ENCODE measurements around the gene COL11A2. TPM values are rescaled to one million over a fixed set of nuclear protein-coding genes. Genes with fewer than 3 reads are reported as not detected.

The COL11A2 gene
- total RNA-seq, 6 experiments from 2014 or later: 0.15 to 0.69 (median 0.38) TPM

- H3K36me3 Mint-ChIP-seq (ENCODE audit: low read depth): no peaks in the 10 kb centered on the region
- no peaks in the 10 kb centered on the region for H3K9me3 Mint-ChIP-seq
- H3K27ac Mint-ChIP-seq: no peak overlapping the region
- H3K27me3 Mint-ChIP-seq (ENCODE audit: insufficient read depth): peaks cover 53% of the 10 kb centered on the region
- TF ChIP-seq, protein P1, sequence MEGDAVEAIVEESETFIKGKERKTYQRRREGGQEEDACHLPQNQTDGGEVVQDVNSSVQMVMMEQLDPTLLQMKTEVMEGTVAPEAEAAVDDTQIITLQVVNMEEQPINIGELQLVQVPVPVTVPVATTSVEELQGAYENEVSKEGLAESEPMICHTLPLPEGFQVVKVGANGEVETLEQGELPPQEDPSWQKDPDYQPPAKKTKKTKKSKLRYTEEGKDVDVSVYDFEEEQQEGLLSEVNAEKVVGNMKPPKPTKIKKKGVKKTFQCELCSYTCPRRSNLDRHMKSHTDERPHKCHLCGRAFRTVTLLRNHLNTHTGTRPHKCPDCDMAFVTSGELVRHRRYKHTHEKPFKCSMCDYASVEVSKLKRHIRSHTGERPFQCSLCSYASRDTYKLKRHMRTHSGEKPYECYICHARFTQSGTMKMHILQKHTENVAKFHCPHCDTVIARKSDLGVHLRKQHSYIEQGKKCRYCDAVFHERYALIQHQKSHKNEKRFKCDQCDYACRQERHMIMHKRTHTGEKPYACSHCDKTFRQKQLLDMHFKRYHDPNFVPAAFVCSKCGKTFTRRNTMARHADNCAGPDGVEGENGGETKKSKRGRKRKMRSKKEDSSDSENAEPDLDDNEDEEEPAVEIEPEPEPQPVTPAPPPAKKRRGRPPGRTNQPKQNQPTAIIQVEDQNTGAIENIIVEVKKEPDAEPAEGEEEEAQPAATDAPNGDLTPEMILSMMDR (IDR thresholded peaks at IDR 0.05): no peak
- DNase-seq: no peak
- H3K4me3 Mint-ChIP-seq: no peak overlapping the region
- H3K4me1 Mint-ChIP-seq (ENCODE audit: low read depth): no peaks in the 10 kb centered on the region; the same call in 1 of the 2 replicates
Measured at GRCh38 chr6:33116841-33117711, 75.2 kb downstream of the COL11A2 start.

GRCh38 chr6:33116417-33116816, 75.8 kb downstream of the COL11A2 start:
- Mint-ChIP-seq H3K27ac (no peak overlapping the region), H3K9me3 (no peaks in the 10 kb centered on the region), H3K4me1 (ENCODE audit: low read depth) (no peaks in the 10 kb centered on the region; the same call in 1 of the 2 replicates), H3K27me3 (ENCODE audit: insufficient read depth) (peaks cover 47% of the 10 kb centered on the region), H3K36me3 (ENCODE audit: low read depth) (no peaks in the 10 kb centered on the region), H3K4me3 (no peak overlapping the region)
- DNase-seq: no peak
- TF ChIP-seq, protein P1 (IDR thresholded peaks at IDR 0.05): no peak

GRCh38 chr6:33114406-33114805, 77.9 kb downstream of the COL11A2 start:
- Mint-ChIP-seq H3K9me3 (no peaks in the 10 kb centered on the region), H3K27ac (no peak overlapping the region), H3K36me3 (ENCODE audit: low read depth) (no peaks in the 10 kb centered on the region), H3K4me3 (no peak overlapping the region), H3K27me3 (ENCODE audit: insufficient read depth) (peaks cover 47% of the 10 kb centered on the region), H3K4me1 (ENCODE audit: low read depth) (no peaks in the 10 kb centered on the region; the same call in 1 of the 2 replicates)
- TF ChIP-seq, protein P1 (IDR thresholded peaks at IDR 0.05): no peak
- no peak for DNase-seq

DNA sequence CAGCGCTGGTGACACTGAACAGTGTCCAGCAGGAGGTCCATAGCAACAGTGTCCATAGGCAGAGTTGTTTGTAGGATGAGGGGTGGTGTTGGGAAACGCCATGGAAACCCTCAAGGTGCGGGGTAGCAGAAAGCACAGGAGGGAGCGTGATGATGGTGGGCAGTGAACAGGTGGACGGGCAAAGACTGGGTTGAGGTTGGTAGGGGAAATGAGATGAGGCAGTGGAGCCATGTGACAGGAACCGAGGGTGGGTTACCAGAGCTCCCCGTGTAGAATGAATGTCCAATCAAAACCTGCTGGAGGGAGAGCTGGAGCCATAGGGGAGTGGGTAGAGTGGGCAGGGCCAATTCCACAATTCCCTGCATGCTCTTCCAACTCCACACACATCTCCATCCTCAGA, 78.5 kb downstream of the COL11A2 start:
- no peaks in the 10 kb centered on the region for H3K36me3 Mint-ChIP-seq (ENCODE audit: low read depth)
- TF ChIP-seq, protein P1 (IDR thresholded peaks at IDR 0.05): no peak
- H3K27me3 Mint-ChIP-seq (ENCODE audit: insufficient read depth): peaks cover 46% of the 10 kb centered on the region
- H3K4me3 Mint-ChIP-seq: no peak overlapping the region
- H3K4me1 Mint-ChIP-seq (ENCODE audit: low read depth): no peaks in the 10 kb centered on the region; the same call in 1 of the 2 replicates
- no peaks in the 10 kb centered on the region for H3K9me3 Mint-ChIP-seq
- no peak for DNase-seq
- no peak overlapping the region for H3K27ac Mint-ChIP-seq

Small RNAs within 50 kb of the gene (microRNA-seq; reads per million reads assigned to microRNA genes)
- gene MIR219A1: 6.2 reads per million

Other genes with a start within 250 kb of the COL11A2 start
- 1 to 10 TPM; 2.0 to 3.1 (median 2.2) TPM for gene HLA-DMA, start 239.4 kb downstream of the COL11A2 start, total RNA-seq (2021; fragmentation: NEBNext Ultra II Directional; extraction: Animal tissue kit (Norgen Biotek cat#: 25700))
- gene BRD2, start 223.9 kb downstream of the COL11A2 start, total RNA-seq (2021; fragmentation: NEBNext Ultra II Directional; extraction: Animal tissue kit (Norgen Biotek cat#: 25700)): 100 to 1,000 TPM; 147 to 163 (median 157) TPM
- not detected for gene HLA-DOA, start 182.9 kb downstream of the COL11A2 start, total RNA-seq (2021; fragmentation: NEBNext Ultra II Directional; extraction: Animal tissue kit (Norgen Biotek cat#: 25700))
- 1 to 10 TPM in 5 of 6 experiments, under 1 TPM in 1; 0.94 to 3.8 (median 1.9) TPM for gene HLA-DPA1, start 118.8 kb downstream of the COL11A2 start, total RNA-seq (2021; fragmentation: NEBNext Ultra II Directional; extraction: Animal tissue kit (Norgen Biotek cat#: 25700))
- 1 to 10 TPM; 1.6 to 4.8 (median 1.9) TPM for gene HLA-DPB1, start 116.5 kb downstream of the COL11A2 start, total RNA-seq (2021; fragmentation: NEBNext Ultra II Directional; extraction: Animal tissue kit (Norgen Biotek cat#: 25700))
- gene RXRB, start 8.2 kb upstream of the COL11A2 start, total RNA-seq (2021; fragmentation: NEBNext Ultra II Directional; extraction: Animal tissue kit (Norgen Biotek cat#: 25700)): 10 to 100 TPM; 37.3 to 41.6 (median 38.3) TPM
- gene SLC39A7, start 8.4 kb upstream of the COL11A2 start, total RNA-seq (2021; fragmentation: NEBNext Ultra II Directional; extraction: Animal tissue kit (Norgen Biotek cat#: 25700)): 100 to 1,000 TPM; 215 to 240 (median 225) TPM
- 1 to 10 TPM in 2 of 6 experiments, under 1 TPM in 4; 0.39 to 1.2 (median 0.73) TPM for gene HSD17B8, start 12.2 kb upstream of the COL11A2 start, total RNA-seq (2021; fragmentation: NEBNext Ultra II Directional; extraction: Animal tissue kit (Norgen Biotek cat#: 25700))
- 10 to 100 TPM; 43.4 to 55.1 (median 52.1) TPM for gene RING1, start 16.0 kb upstream of the COL11A2 start, total RNA-seq (2021; fragmentation: NEBNext Ultra II Directional; extraction: Animal tissue kit (Norgen Biotek cat#: 25700))
- gene VPS52, start 79.4 kb upstream of the COL11A2 start, total RNA-seq (2021; fragmentation: NEBNext Ultra II Directional; extraction: Animal tissue kit (Norgen Biotek cat#: 25700)): 10 to 100 TPM; 35.7 to 51.4 (median 44.4) TPM
- gene RPS18, start 79.6 kb upstream of the COL11A2 start, total RNA-seq (2021; fragmentation: NEBNext Ultra II Directional; extraction: Animal tissue kit (Norgen Biotek cat#: 25700)): 1,000 to 10,000 TPM; 1,449 to 2,347 (median 1,965) TPM
- 1 to 10 TPM in 5 of 6 experiments, under 1 TPM in 1; 0.66 to 3.0 (median 2.7) TPM for gene B3GALT4, start 84.7 kb upstream of the COL11A2 start, total RNA-seq (2021; fragmentation: NEBNext Ultra II Directional; extraction: Animal tissue kit (Norgen Biotek cat#: 25700))
- 10 to 100 TPM; 71.0 to 89.9 (median 74.6) TPM for gene WDR46, start 96.8 kb upstream of the COL11A2 start, total RNA-seq (2021; fragmentation: NEBNext Ultra II Directional; extraction: Animal tissue kit (Norgen Biotek cat#: 25700))
- 10 to 100 TPM; 52.1 to 73.7 (median 69.7) TPM for gene PFDN6, start 97.1 kb upstream of the COL11A2 start, total RNA-seq (2021; fragmentation: NEBNext Ultra II Directional; extraction: Animal tissue kit (Norgen Biotek cat#: 25700))
- 10 to 100 TPM; 26.7 to 31.6 (median 27.9) TPM for gene RGL2, start 106.5 kb upstream of the COL11A2 start, total RNA-seq (2021; fragmentation: NEBNext Ultra II Directional; extraction: Animal tissue kit (Norgen Biotek cat#: 25700))
- 100 to 1,000 TPM in 5 of 6 experiments, 10 to 100 TPM in 1; 88.7 to 118 (median 104) TPM for gene TAPBP, start 121.6 kb upstream of the COL11A2 start, total RNA-seq (2021; fragmentation: NEBNext Ultra II Directional; extraction: Animal tissue kit (Norgen Biotek cat#: 25700))
- gene ZBTB22, start 125.3 kb upstream of the COL11A2 start, total RNA-seq (2021; fragmentation: NEBNext Ultra II Directional; extraction: Animal tissue kit (Norgen Biotek cat#: 25700)): 10 to 100 TPM; 15.2 to 19.9 (median 17.0) TPM
- 10 to 100 TPM; 44.9 to 53.2 (median 50.4) TPM for gene DAXX, start 130.5 kb upstream of the COL11A2 start, total RNA-seq (2021; fragmentation: NEBNext Ultra II Directional; extraction: Animal tissue kit (Norgen Biotek cat#: 25700))
- gene KIFC1, start 199.4 kb upstream of the COL11A2 start, total RNA-seq (2021; fragmentation: NEBNext Ultra II Directional; extraction: Animal tissue kit (Norgen Biotek cat#: 25700)): 10 to 100 TPM; 20.6 to 43.5 (median 38.6) TPM
- 10 to 100 TPM; 43.2 to 52.8 (median 51.4) TPM for gene PHF1, start 218.5 kb upstream of the COL11A2 start, total RNA-seq (2021; fragmentation: NEBNext Ultra II Directional; extraction: Animal tissue kit (Norgen Biotek cat#: 25700))
- 100 to 1,000 TPM; 464 to 546 (median 536) TPM for gene CUTA, start 225.6 kb upstream of the COL11A2 start, total RNA-seq (2021; fragmentation: NEBNext Ultra II Directional; extraction: Animal tissue kit (Norgen Biotek cat#: 25700))
- 10 to 100 TPM; 10.5 to 15.0 (median 13.3) TPM for gene SYNGAP1, start 227.6 kb upstream of the COL11A2 start, total RNA-seq (2021; fragmentation: NEBNext Ultra II Directional; extraction: Animal tissue kit (Norgen Biotek cat#: 25700))